ENCODE measurements around the gene ZNF396.

DNA sequence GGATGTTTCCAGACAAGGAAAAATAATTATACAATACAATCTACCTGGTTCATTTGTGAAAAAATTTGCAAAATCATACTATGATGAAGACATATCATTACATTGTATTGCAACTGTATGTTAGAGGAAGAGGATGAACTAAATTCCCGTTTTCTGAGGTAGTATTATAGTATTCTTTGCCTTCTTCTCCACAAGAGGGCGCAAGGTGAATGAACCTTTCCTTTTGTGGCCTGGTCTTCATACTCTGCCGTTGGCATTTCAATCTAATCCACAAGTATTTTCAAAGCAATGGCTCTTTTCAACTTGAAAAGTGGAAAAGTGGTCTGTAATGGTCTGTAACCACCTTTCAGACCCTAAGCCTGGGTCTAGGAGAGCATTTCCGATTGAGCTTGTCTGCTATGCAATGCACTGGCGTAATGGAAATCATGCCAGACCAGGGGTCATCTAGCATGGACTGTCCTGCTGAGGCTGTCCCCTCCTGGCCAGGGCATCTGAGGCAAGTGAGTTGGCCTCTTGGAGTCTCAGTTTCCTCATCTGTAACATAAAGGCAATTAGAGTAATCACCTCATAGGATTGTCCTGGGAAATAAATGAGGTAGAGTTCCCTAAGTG, 30.8 kb upstream of the ZNF396 start:
- TF ChIP-seq NCOA2 (IDR thresholded peaks at IDR 0.05; ENCODE audit: partially characterized antibody in 2 of 2) (no peak), TAF1 (IDR thresholded peaks at IDR 0.05; ENCODE audit: control insufficient read depth, extremely low read depth, insufficient read depth, low read length, severe bottlenecking) (no peak), EP300 (IDR thresholded peaks at IDR 0.05; ENCODE audit: low read length) (no peak; the same call in 1 of the 2 replicates), ZZZ3 (IDR thresholded peaks at IDR 0.05) (no peak), POLR2A (conservative IDR thresholded peaks at IDR 0.05) (no peak), MEF2A (IDR thresholded peaks at IDR 0.05; ENCODE audit: control insufficient read depth, low read depth, low read length) (no peak)

Measured in K562 (cell line).